HCT116 (cell line): Measurements from ENCODE around the gene MYO3B. TPM values are rescaled to one million over a fixed set of nuclear protein-coding genes. Genes with fewer than 3 reads are reported as not detected.

Source experiments
- ATAC-seq: fragments of 200-7000 bp; cut with Tn5 transposase; 2 replicates; pipeline ENCODE4 v1.9.1; 2020; ENCODE audit warnings: mild to moderate bottlenecking, moderate library complexity
- BruUV-seq: library from RNA; stranded (reverse); fragments of 400-500 nt; replicated peaks from 2 replicates; lab custom pipeline; 2021; lab: Mats Ljungman, UMichigan
- CTCF ChIA-PET: fragments of 300-600 bp; sonication (Branson Sonifier 250); formaldehyde crosslinking; loops from one replicate; lab custom pipeline; 2021; ENCODE audit warnings: antibody characterized with exemption; lab: Charles Lee
- POLR2A ChIA-PET: fragments of 300-600, 350-600 bp; sonication (Branson Sonifier 250); formaldehyde crosslinking; loops from one replicate; lab custom pipeline; 2021; ENCODE audit warnings: antibody characterized with exemption; lab: Charles Lee
- RAD21 ChIA-PET, 2 experiments: fragments of 300-600 bp; sonication (Branson Sonifier 250); formaldehyde crosslinking; loops; one replicate each; lab custom pipeline; 2023; ENCODE audit warnings: low total read pairs in 2 of 2; ENCODE audit not compliant: uncharacterized antibody in 2 of 2, unreplicated experiment in 2 of 2, low non-redundant PET in 1 of 2; lab: Charles Lee
- DNase-seq: peaks from one replicate; pipeline ENCODE4 v3.0.0-alpha.2; 2010; ENCODE audit warnings: low read depth, low spot score
- H2AFZ ChIP-seq: fragments of 200-600 bp; shearing (Covaris generic), sonication (generic); 2 replicates; pipeline ENCODE4 v1.6.1; 2017; ENCODE audit warnings: low read depth, mixed run types, mixed read lengths, antibody characterized with exemption, low read length; ENCODE audit not compliant: poor library complexity, severe bottlenecking
- H3K27ac ChIP-seq: 2 replicates; pipeline ENCODE4 v1.5.1; 2012; ENCODE audit warnings: low read depth, low read length
- H3K27me3 ChIP-seq: fragments of 200-600 bp; sonication (generic); 2 replicates; pipeline ENCODE4 v1.6.1; 2016; ENCODE audit warnings: mixed run types, low read length, mixed read lengths; ENCODE audit not compliant: insufficient read depth
- H3K36me3 ChIP-seq, 2 experiments: fragments of 200-500 bp in 1 of 2; fragments of 200-600 bp in 1 of 2; sonication (Bioruptor generic) in 1 of 2; sonication (generic) in 1 of 2; 2 replicates each; pipeline versions ENCODE4 v1.5.1 to v1.6.1; 2014 to 2016; ENCODE audit warnings: low read length in 2 of 2, inconsistent platforms in 1 of 2, mixed read lengths in 1 of 2, mixed run types in 1 of 2; ENCODE audit not compliant: insufficient read depth in 2 of 2, control insufficient read depth in 1 of 2
- H3K4me1 ChIP-seq, 2 experiments: fragments of 200-600 bp in 1 of 2; sonication (generic) in 1 of 2; 2 replicates each; pipeline versions ENCODE4 v1.5.1 to v1.6.1; 2012 to 2017; ENCODE audit warnings: low read length in 2 of 2, inconsistent platforms in 1 of 2, mild to moderate bottlenecking in 1 of 2, mixed read lengths in 1 of 2, mixed run types in 1 of 2, moderate library complexity in 1 of 2; ENCODE audit not compliant: insufficient read depth in 2 of 2, control insufficient read depth in 1 of 2
- H3K4me2 ChIP-seq: fragments of 200-600 bp; sonication (generic); 2 replicates; pipeline ENCODE4 v1.6.1; 2017; ENCODE audit warnings: mixed run types, low read length, mixed read lengths
- H3K4me3 ChIP-seq, 2 experiments: fragments of 200-600 bp in 1 of 2; sonication (generic) in 1 of 2; replicated peaks in 1 of 2; 2 replicates each; pipeline ENCODE4 v1.5.1; 2011 to 2016; ENCODE audit warnings: low read length in 2 of 2, control low read depth in 1 of 2, low read depth in 1 of 2, mild to moderate bottlenecking in 1 of 2, mixed read lengths in 1 of 2, mixed run types in 1 of 2
- H3K79me2 ChIP-seq: fragments of 200-600 bp; sonication (generic); 2 replicates; pipeline ENCODE4 v1.6.1; 2017; ENCODE audit warnings: mild to moderate bottlenecking, mixed run types, low read length, moderate library complexity, mixed read lengths; ENCODE audit not compliant: insufficient read depth
- H3K9ac ChIP-seq: fragments of 200-600 bp; sonication (generic); 2 replicates; pipeline ENCODE4 v1.6.1; 2016; ENCODE audit warnings: low read length, mixed read lengths
- H3K9me2 ChIP-seq: fragments of 200-600 bp; sonication (generic), shearing (Covaris generic); 2 replicates; pipeline ENCODE4 v1.6.1; 2017; ENCODE audit warnings: mixed run types, mild to moderate bottlenecking, moderate library complexity; ENCODE audit not compliant: insufficient read depth
- H3K9me3 ChIP-seq, 2 experiments: fragments of 200-500 bp in 1 of 2; fragments of 200-600 bp in 1 of 2; sonication (Bioruptor generic) in 1 of 2; sonication (generic) in 1 of 2; 2 replicates each; pipeline ENCODE4 v1.6.1; 2014 to 2017; ENCODE audit warnings: low read length in 2 of 2, mixed read lengths in 2 of 2, inconsistent platforms in 1 of 2, low read depth in 1 of 2, mild to moderate bottlenecking in 1 of 2, mixed run types in 1 of 2, moderate library complexity in 1 of 2; ENCODE audit not compliant: control insufficient read depth in 1 of 2, insufficient read depth in 1 of 2
- H4K20me1 ChIP-seq: fragments of 200-600 bp; sonication (generic), shearing (Covaris generic); 2 replicates; pipeline ENCODE4 v1.6.1; 2017; ENCODE audit warnings: mixed run types, mild to moderate bottlenecking, moderate library complexity; ENCODE audit not compliant: insufficient read depth
- CBX3 ChIP-seq: IDR thresholded peaks from 2 replicates; pipeline ENCODE4 v1.6.1; 2012; ENCODE audit warnings: low read depth
- CEBPB ChIP-seq: IDR thresholded peaks from 2 replicates; pipeline ENCODE4 v1.6.1; 2012; ENCODE audit warnings: low read depth
- CTCF ChIP-seq, 3 experiments: fragments of 200-600 bp in 1 of 3; sonication (generic) in 1 of 3; IDR thresholded peaks in 2 of 3; conservative IDR thresholded peaks in 1 of 3; 2 replicates each; pipeline ENCODE4 v1.5.1; 2012 to 2017; ENCODE audit warnings: low read depth in 2 of 3, low read length in 2 of 3, antibody characterized with exemption in 1 of 3, borderline replicate concordance in 1 of 3, control low read depth in 1 of 3, mild to moderate bottlenecking in 1 of 3, mixed read lengths in 1 of 3, mixed run types in 1 of 3, moderate library complexity in 1 of 3; ENCODE audit not compliant: insufficient read depth in 1 of 3
- ELF1 ChIP-seq: IDR thresholded peaks from 2 replicates; pipeline ENCODE4 v1.6.1; 2012; ENCODE audit warnings: low read depth, borderline replicate concordance
- EZH2 ChIP-seq: fragments of 200-600 bp; sonication (generic); IDR thresholded peaks from 2 replicates; pipeline ENCODE4 v1.6.1; 2017; ENCODE audit warnings: antibody characterized with exemption, mixed run types
- EZH2phosphoT487 ChIP-seq: fragments of 200-600 bp; IDR thresholded peaks from 2 replicates; pipeline ENCODE4 v1.6.1; 2018; ENCODE audit warnings: antibody characterized with exemption, borderline replicate concordance
- FOSL1 ChIP-seq: IDR thresholded peaks from 2 replicates; pipeline ENCODE4 v1.6.1; 2012; ENCODE audit warnings: low read depth
- MAX ChIP-seq: IDR thresholded peaks from 2 replicates; pipeline ENCODE4 v1.6.1; 2012
- POLR2A ChIP-seq: IDR thresholded peaks from 2 replicates; pipeline ENCODE4 v1.7.0; 2011; ENCODE audit warnings: borderline replicate concordance; ENCODE audit not compliant: insufficient read depth, insufficient read length; ENCODE audit errors: extremely low read depth
- POLR2AphosphoS5 ChIP-seq: IDR thresholded peaks from 2 replicates; pipeline ENCODE4 v1.6.1; 2011; ENCODE audit warnings: mild to moderate bottlenecking, low read depth, low read length, moderate library complexity
- RAD21 ChIP-seq: IDR thresholded peaks from 2 replicates; pipeline ENCODE4 v1.6.1; 2012; ENCODE audit warnings: low read depth, mild to moderate bottlenecking
- SP1 ChIP-seq: IDR thresholded peaks from 2 replicates; pipeline ENCODE4 v1.6.1; 2012; ENCODE audit warnings: low read depth
- SRF ChIP-seq: IDR thresholded peaks from 2 replicates; pipeline ENCODE4 v1.6.1; 2012; ENCODE audit warnings: low read depth
- TCF7L2 ChIP-seq: IDR thresholded peaks from 2 replicates; pipeline ENCODE4 v1.7.0; 2011; ENCODE audit warnings: borderline replicate concordance, inconsistent platforms; ENCODE audit not compliant: insufficient read depth, insufficient read length; ENCODE audit errors: extremely low read depth
- YY1 ChIP-seq: IDR thresholded peaks from 2 replicates; pipeline ENCODE4 v1.6.1; 2011; ENCODE audit warnings: low read length, low read depth, moderate library complexity, mild to moderate bottlenecking; ENCODE audit not compliant: insufficient replicate concordance; ENCODE audit errors: extremely low read depth
- ZNF274 ChIP-seq: fragments of 200-500 bp; sonication (Bioruptor generic); IDR thresholded peaks from 2 replicates; pipeline ENCODE4 v1.6.1; 2014; ENCODE audit warnings: mild to moderate bottlenecking, low read depth, low read length, inconsistent platforms
- intact Hi-C: fragments of 100-400 bp; cut with micrococcal nuclease; formaldehyde crosslinking; loops from 2 replicates; pipeline ENCODE4 v1.10.0; 2022
- total RNA-seq: library from RNA; stranded (reverse); gene quantifications from one replicate; pipeline ENCODE4 v1.2.1, GENCODE V29; 2021; ENCODE audit not compliant: unreplicated experiment
- TF ChIP-seq, protein P1 (sequence below): IDR thresholded peaks from 2 replicates; pipeline ENCODE4 v1.6.1; 2011; ENCODE audit warnings: mild to moderate bottlenecking, low read length, moderate library complexity; ENCODE audit not compliant: insufficient replicate concordance; ENCODE audit errors: extremely low read depth

MYO3B gene
- total RNA-seq, 1 experiment from 2014 or later: not detected

DNA sequence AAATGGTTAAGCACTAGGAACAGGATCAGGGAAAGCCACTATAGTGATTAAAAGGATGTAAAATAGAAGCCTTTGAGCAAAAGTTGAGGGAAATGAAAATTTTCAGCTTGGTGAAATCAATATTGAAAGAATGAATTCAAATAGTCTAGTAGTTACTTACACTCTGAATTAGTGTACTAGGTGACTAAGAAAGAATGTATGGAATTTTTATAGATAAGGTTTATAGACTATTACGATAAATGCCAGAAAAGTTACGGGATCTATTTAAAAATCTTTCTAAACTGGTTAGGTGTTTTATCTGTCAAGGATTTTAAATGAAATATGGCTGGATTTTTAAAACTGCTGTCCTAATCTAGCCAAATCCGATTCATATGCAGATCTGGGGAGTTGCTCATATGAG lies 208.6 kb downstream of the MYO3B start:
- intact Hi-C loops: loop anchor here (10.0 kb wide), 1 partner anchor 942 kb away; no protein-coding TSS in a partner anchor
- no peaks in the 10 kb centered on the region for H4K20me1 ChIP-seq
- H3K4me1 ChIP-seq: no peaks in the 10 kb centered on the region
- no TSS peak for BruUV-seq
- CTCF ChIA-PET: no interaction called here
- H3K4me3 ChIP-seq: no peak overlapping the region
- H3K36me3 ChIP-seq: no peaks in the 10 kb centered on the region
- H3K9ac ChIP-seq: no peak overlapping the region
- RAD21 ChIA-PET: no interaction called here
- no peak overlapping the region for H2AFZ ChIP-seq
- no peak for DNase-seq
- H3K4me2 ChIP-seq: no peak overlapping the region
- H3K9me3 ChIP-seq: no peaks in the 10 kb centered on the region
- H3K27ac ChIP-seq: no peak overlapping the region
- TF ChIP-seq SRF (no peak), YY1 (no peak), CBX3 (no peak), POLR2AphosphoS5 (no peak), ELF1 (no peak), CEBPB (no peak), MAX (no peak)
- POLR2A ChIA-PET: no interaction called here
- no peaks in the 10 kb centered on the region for H3K27me3 ChIP-seq
- no peaks in the 10 kb centered on the region for H3K9me2 ChIP-seq
- H3K79me2 ChIP-seq: no peaks in the 10 kb centered on the region
- ATAC-seq: no peak

DNA sequence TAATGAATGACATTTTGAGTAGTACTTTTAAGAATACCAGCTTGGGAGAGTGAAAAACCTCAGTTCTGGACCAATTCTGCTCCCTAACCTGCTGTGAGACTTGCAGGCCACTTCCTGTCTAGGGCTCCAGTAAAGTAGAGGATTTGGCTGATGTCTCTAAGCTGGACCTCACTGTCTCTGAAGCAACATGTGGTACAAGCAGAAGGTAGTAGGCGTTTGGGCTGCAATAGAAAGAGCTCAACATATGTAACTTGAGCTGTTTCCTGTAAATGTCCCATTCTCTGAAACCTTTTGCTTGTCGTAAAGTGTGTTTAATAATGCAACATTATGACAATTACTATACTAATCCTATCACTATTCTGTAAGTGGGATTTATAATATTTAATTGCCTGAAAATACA lies 213.1 kb downstream of the MYO3B start:
- ChIA-PET CTCF (interaction anchor here (1.1 kb wide), 1 partner anchor 425 kb away, joined by 5 read pairs; the partner anchor contains the start of gene GAD1), POLR2A (no interaction called here), RAD21 (no interaction called here)
- no peak for DNase-seq
- TF ChIP-seq, protein P1, sequence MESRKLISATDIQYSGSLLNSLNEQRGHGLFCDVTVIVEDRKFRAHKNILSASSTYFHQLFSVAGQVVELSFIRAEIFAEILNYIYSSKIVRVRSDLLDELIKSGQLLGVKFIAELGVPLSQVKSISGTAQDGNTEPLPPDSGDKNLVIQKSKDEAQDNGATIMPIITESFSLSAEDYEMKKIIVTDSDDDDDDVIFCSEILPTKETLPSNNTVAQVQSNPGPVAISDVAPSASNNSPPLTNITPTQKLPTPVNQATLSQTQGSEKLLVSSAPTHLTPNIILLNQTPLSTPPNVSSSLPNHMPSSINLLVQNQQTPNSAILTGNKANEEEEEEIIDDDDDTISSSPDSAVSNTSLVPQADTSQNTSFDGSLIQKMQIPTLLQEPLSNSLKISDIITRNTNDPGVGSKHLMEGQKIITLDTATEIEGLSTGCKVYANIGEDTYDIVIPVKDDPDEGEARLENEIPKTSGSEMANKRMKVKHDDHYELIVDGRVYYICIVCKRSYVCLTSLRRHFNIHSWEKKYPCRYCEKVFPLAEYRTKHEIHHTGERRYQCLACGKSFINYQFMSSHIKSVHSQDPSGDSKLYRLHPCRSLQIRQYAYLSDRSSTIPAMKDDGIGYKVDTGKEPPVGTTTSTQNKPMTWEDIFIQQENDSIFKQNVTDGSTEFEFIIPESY: no peak
- TF ChIP-seq EZH2 (no peak), SRF (no peak), CTCF (IDR thresholded peaks at IDR 0.05 in 2 of 3, conservative IDR thresholded peaks at IDR 0.05 in 1 of 3; ENCODE audit: borderline replicate concordance in 1 of 3, insufficient read depth in 1 of 3, low read depth in 2 of 3, low read length in 2 of 3) (no peak), RAD21 (no peak), POLR2A (no peak), EZH2phosphoT487 (no peak), ZNF274 (no peak), SP1 (no peak), TCF7L2 (no peak), FOSL1 (no peak)
- Histone ChIP-seq H3K4me1 (no peaks in the 10 kb centered on the region), H3K9me2 (no peaks in the 10 kb centered on the region), H3K79me2 (no peaks in the 10 kb centered on the region), H3K27ac (no peak overlapping the region), H3K9me3 (no peaks in the 10 kb centered on the region), H3K27me3 (no peaks in the 10 kb centered on the region), H3K9ac (no peak overlapping the region), H4K20me1 (no peaks in the 10 kb centered on the region), H2AFZ (no peak overlapping the region), H3K4me2 (no peak overlapping the region), H3K4me3 (no peak overlapping the region), H3K36me3 (no peaks in the 10 kb centered on the region)
- intact Hi-C loops: no loop called here
- no peak for ATAC-seq
- BruUV-seq: no TSS peak
